ENCODE results near the gene FOXL2NB.

GRCh38 chr3:138972941-138973340, 25.9 kb downstream of the FOXL2NB start:
- TF ChIP-seq MYC (IDR thresholded peaks at IDR 0.05; ENCODE audit: borderline replicate concordance, low read length) (no peak), ZNF302 (CRISPR knock-in tag; IDR thresholded peaks at IDR 0.05) (no peak), CTCF (IDR thresholded peaks at IDR 0.05) (no peak), RFX5 (IDR thresholded peaks at IDR 0.05) (no peak), MAX (IDR thresholded peaks at IDR 0.05) (no peak), POLR2A (IDR thresholded peaks at IDR 0.05; ENCODE audit: low read length) (no peak), ELK1 (IDR thresholded peaks at IDR 0.05; ENCODE audit: low read depth, low read length) (no peak)
